HCT116 (cell line): Measurements from ENCODE around the gene MTMR6. TPM values are rescaled to one million over a fixed set of nuclear protein-coding genes. Genes with fewer than 3 reads are reported as not detected.

ENCODE experiments used
- ATAC-seq: fragments of 200-7000 bp; cut with Tn5 transposase; 2 replicates; pipeline ENCODE4 v1.9.1; 2020; ENCODE audit warnings: mild to moderate bottlenecking, moderate library complexity
- BruUV-seq: library from RNA; stranded (reverse); fragments of 400-500 nt; replicated peaks from 2 replicates; lab custom pipeline; 2021; lab: Mats Ljungman, UMichigan
- CTCF ChIA-PET: fragments of 300-600 bp; sonication (Branson Sonifier 250); formaldehyde crosslinking; loops from one replicate; lab custom pipeline; 2021; ENCODE audit warnings: antibody characterized with exemption; lab: Charles Lee
- POLR2A ChIA-PET: fragments of 300-600, 350-600 bp; sonication (Branson Sonifier 250); formaldehyde crosslinking; loops from one replicate; lab custom pipeline; 2021; ENCODE audit warnings: antibody characterized with exemption; lab: Charles Lee
- RAD21 ChIA-PET, 2 experiments: fragments of 300-600 bp; sonication (Branson Sonifier 250); formaldehyde crosslinking; loops; one replicate each; lab custom pipeline; 2023; ENCODE audit warnings: low total read pairs in 2 of 2; ENCODE audit not compliant: uncharacterized antibody in 2 of 2, unreplicated experiment in 2 of 2, low non-redundant PET in 1 of 2; lab: Charles Lee
- DNase-seq: peaks from one replicate; pipeline ENCODE4 v3.0.0-alpha.2; 2010; ENCODE audit warnings: low read depth, low spot score
- H2AFZ ChIP-seq: fragments of 200-600 bp; shearing (Covaris generic), sonication (generic); 2 replicates; pipeline ENCODE4 v1.6.1; 2017; ENCODE audit warnings: low read depth, mixed run types, mixed read lengths, antibody characterized with exemption, low read length; ENCODE audit not compliant: poor library complexity, severe bottlenecking
- H3K27ac ChIP-seq: 2 replicates; pipeline ENCODE4 v1.5.1; 2012; ENCODE audit warnings: low read depth, low read length
- H3K27me3 ChIP-seq: fragments of 200-600 bp; sonication (generic); 2 replicates; pipeline ENCODE4 v1.6.1; 2016; ENCODE audit warnings: mixed run types, low read length, mixed read lengths; ENCODE audit not compliant: insufficient read depth
- H3K36me3 ChIP-seq, 2 experiments: fragments of 200-500 bp in 1 of 2; fragments of 200-600 bp in 1 of 2; sonication (Bioruptor generic) in 1 of 2; sonication (generic) in 1 of 2; 2 replicates each; pipeline versions ENCODE4 v1.5.1 to v1.6.1; 2014 to 2016; ENCODE audit warnings: low read length in 2 of 2, inconsistent platforms in 1 of 2, mixed read lengths in 1 of 2, mixed run types in 1 of 2; ENCODE audit not compliant: insufficient read depth in 2 of 2, control insufficient read depth in 1 of 2
- H3K4me1 ChIP-seq, 2 experiments: fragments of 200-600 bp in 1 of 2; sonication (generic) in 1 of 2; 2 replicates each; pipeline versions ENCODE4 v1.5.1 to v1.6.1; 2012 to 2017; ENCODE audit warnings: low read length in 2 of 2, inconsistent platforms in 1 of 2, mild to moderate bottlenecking in 1 of 2, mixed read lengths in 1 of 2, mixed run types in 1 of 2, moderate library complexity in 1 of 2; ENCODE audit not compliant: insufficient read depth in 2 of 2, control insufficient read depth in 1 of 2
- H3K4me2 ChIP-seq: fragments of 200-600 bp; sonication (generic); 2 replicates; pipeline ENCODE4 v1.6.1; 2017; ENCODE audit warnings: mixed run types, low read length, mixed read lengths
- H3K4me3 ChIP-seq, 2 experiments: fragments of 200-600 bp in 1 of 2; sonication (generic) in 1 of 2; replicated peaks in 1 of 2; 2 replicates each; pipeline ENCODE4 v1.5.1; 2011 to 2016; ENCODE audit warnings: low read length in 2 of 2, control low read depth in 1 of 2, low read depth in 1 of 2, mild to moderate bottlenecking in 1 of 2, mixed read lengths in 1 of 2, mixed run types in 1 of 2
- H3K79me2 ChIP-seq: fragments of 200-600 bp; sonication (generic); 2 replicates; pipeline ENCODE4 v1.6.1; 2017; ENCODE audit warnings: mild to moderate bottlenecking, mixed run types, low read length, moderate library complexity, mixed read lengths; ENCODE audit not compliant: insufficient read depth
- H3K9ac ChIP-seq: fragments of 200-600 bp; sonication (generic); 2 replicates; pipeline ENCODE4 v1.6.1; 2016; ENCODE audit warnings: low read length, mixed read lengths
- H3K9me2 ChIP-seq: fragments of 200-600 bp; sonication (generic), shearing (Covaris generic); 2 replicates; pipeline ENCODE4 v1.6.1; 2017; ENCODE audit warnings: mixed run types, mild to moderate bottlenecking, moderate library complexity; ENCODE audit not compliant: insufficient read depth
- H3K9me3 ChIP-seq, 2 experiments: fragments of 200-500 bp in 1 of 2; fragments of 200-600 bp in 1 of 2; sonication (Bioruptor generic) in 1 of 2; sonication (generic) in 1 of 2; 2 replicates each; pipeline ENCODE4 v1.6.1; 2014 to 2017; ENCODE audit warnings: low read length in 2 of 2, mixed read lengths in 2 of 2, inconsistent platforms in 1 of 2, low read depth in 1 of 2, mild to moderate bottlenecking in 1 of 2, mixed run types in 1 of 2, moderate library complexity in 1 of 2; ENCODE audit not compliant: control insufficient read depth in 1 of 2, insufficient read depth in 1 of 2
- H4K20me1 ChIP-seq: fragments of 200-600 bp; sonication (generic), shearing (Covaris generic); 2 replicates; pipeline ENCODE4 v1.6.1; 2017; ENCODE audit warnings: mixed run types, mild to moderate bottlenecking, moderate library complexity; ENCODE audit not compliant: insufficient read depth
- ATF3 ChIP-seq: IDR thresholded peaks from 2 replicates; pipeline ENCODE4 v1.6.1; 2012
- CBX3 ChIP-seq: IDR thresholded peaks from 2 replicates; pipeline ENCODE4 v1.6.1; 2012; ENCODE audit warnings: low read depth
- CEBPB ChIP-seq: IDR thresholded peaks from 2 replicates; pipeline ENCODE4 v1.6.1; 2012; ENCODE audit warnings: low read depth
- CTCF ChIP-seq, 3 experiments: fragments of 200-600 bp in 1 of 3; sonication (generic) in 1 of 3; IDR thresholded peaks in 2 of 3; conservative IDR thresholded peaks in 1 of 3; 2 replicates each; pipeline ENCODE4 v1.5.1; 2012 to 2017; ENCODE audit warnings: low read depth in 2 of 3, low read length in 2 of 3, antibody characterized with exemption in 1 of 3, borderline replicate concordance in 1 of 3, control low read depth in 1 of 3, mild to moderate bottlenecking in 1 of 3, mixed read lengths in 1 of 3, mixed run types in 1 of 3, moderate library complexity in 1 of 3; ENCODE audit not compliant: insufficient read depth in 1 of 3
- EGR1 ChIP-seq: IDR thresholded peaks from 2 replicates; pipeline ENCODE4 v1.6.1; 2012; ENCODE audit warnings: low read depth
- EZH2 ChIP-seq: fragments of 200-600 bp; sonication (generic); IDR thresholded peaks from 2 replicates; pipeline ENCODE4 v1.6.1; 2017; ENCODE audit warnings: antibody characterized with exemption, mixed run types
- MAX ChIP-seq: IDR thresholded peaks from 2 replicates; pipeline ENCODE4 v1.6.1; 2012
- POLR2AphosphoS5 ChIP-seq: IDR thresholded peaks from 2 replicates; pipeline ENCODE4 v1.6.1; 2011; ENCODE audit warnings: mild to moderate bottlenecking, low read depth, low read length, moderate library complexity
- TCF7L2 ChIP-seq: IDR thresholded peaks from 2 replicates; pipeline ENCODE4 v1.7.0; 2011; ENCODE audit warnings: borderline replicate concordance, inconsistent platforms; ENCODE audit not compliant: insufficient read depth, insufficient read length; ENCODE audit errors: extremely low read depth
- YY1 ChIP-seq: IDR thresholded peaks from 2 replicates; pipeline ENCODE4 v1.6.1; 2011; ENCODE audit warnings: low read length, low read depth, moderate library complexity, mild to moderate bottlenecking; ENCODE audit not compliant: insufficient replicate concordance; ENCODE audit errors: extremely low read depth
- ZBTB33 ChIP-seq: IDR thresholded peaks from 2 replicates; pipeline ENCODE4 v1.6.1; 2011; ENCODE audit warnings: mild to moderate bottlenecking, low read length, moderate library complexity; ENCODE audit not compliant: insufficient replicate concordance; ENCODE audit errors: extremely low read depth
- ZFX ChIP-seq: fragments of 450-650 bp; IDR thresholded peaks from 2 replicates; pipeline ENCODE4 v1.6.1; 2017
- ZNF274 ChIP-seq: fragments of 200-500 bp; sonication (Bioruptor generic); IDR thresholded peaks from 2 replicates; pipeline ENCODE4 v1.6.1; 2014; ENCODE audit warnings: mild to moderate bottlenecking, low read depth, low read length, inconsistent platforms
- intact Hi-C: fragments of 100-400 bp; cut with micrococcal nuclease; formaldehyde crosslinking; loops from 2 replicates; pipeline ENCODE4 v1.10.0; 2022
- total RNA-seq: library from RNA; stranded (reverse); gene quantifications from one replicate; pipeline ENCODE4 v1.2.1, GENCODE V29; 2021; ENCODE audit not compliant: unreplicated experiment

MTMR6 gene
- total RNA-seq, 1 experiment from 2014 or later = 11.4 TPM

- TF ChIP-seq CBX3 = no peak
- no peak for TF ChIP-seq POLR2AphosphoS5
- TF ChIP-seq, all 23 proteins: peak for 0
Observed at GRCh38 chr13:25266706-25267105, 20.6 kb downstream of the MTMR6 start (continued).

- H3K36me3 ChIP-seq = peaks cover 1 to 32% of the 10 kb centered on the region in 2 experiments; a peak in 3 of 4 replicates
- DNase-seq (no peak), ATAC-seq (no peak)
- no TSS peak for BruUV-seq
- CTCF ChIA-PET = no interaction called here
- H3K4me3 ChIP-seq = no peak overlapping the region
- H3K9me3 ChIP-seq = no peaks in the 10 kb centered on the region
- POLR2A ChIA-PET = no interaction called here
- no peak overlapping the region for H3K9ac ChIP-seq
- H4K20me1 ChIP-seq = no peaks in the 10 kb centered on the region
- no peak overlapping the region for H3K27ac ChIP-seq
- TF ChIP-seq ZNF274 = no peak
- H3K27me3 ChIP-seq = no peaks in the 10 kb centered on the region
- H2AFZ ChIP-seq = no peak overlapping the region
- no peaks in the 10 kb centered on the region for H3K79me2 ChIP-seq
- intact Hi-C loops = no loop called here
- RAD21 ChIA-PET = no interaction called here
- H3K4me2 ChIP-seq = no peak overlapping the region
- H3K4me1 ChIP-seq = no peaks in the 10 kb centered on the region
- no peaks in the 10 kb centered on the region for H3K9me2 ChIP-seq
Observed at GRCh38 chr13:25262261-25262660, 25.0 kb downstream of the MTMR6 start.

- ChIA-PET CTCF (no interaction called here), RAD21 (no interaction called here), POLR2A (no interaction called here)
- Histone ChIP-seq H3K36me3 (peaks cover 11 to 16% of the 10 kb centered on the region in 2 experiments; a peak in 3 of 4 replicates), H4K20me1 (no peaks in the 10 kb centered on the region), H2AFZ (no peak overlapping the region), H3K4me3 (no peak overlapping the region), H3K4me2 (no peak overlapping the region), H3K9ac (no peak overlapping the region), H3K79me2 (no peaks in the 10 kb centered on the region), H3K4me1 (no peaks in the 10 kb centered on the region), H3K27ac (no peak overlapping the region), H3K27me3 (no peaks in the 10 kb centered on the region), H3K9me3 (no peaks in the 10 kb centered on the region), H3K9me2 (no peaks in the 10 kb centered on the region)
- no peak for ATAC-seq
- intact Hi-C loops = no loop called here
- no TSS peak for BruUV-seq
- DNase-seq = no peak
- no peak for TF ChIP-seq CEBPB
- TF ChIP-seq MAX = no peak
- TF ChIP-seq EGR1 = no peak
- TF ChIP-seq ZBTB33 = no peak
- no peak for TF ChIP-seq ATF3
- no peak for TF ChIP-seq ZNF274
- TF ChIP-seq CTCF (IDR thresholded peaks at IDR 0.05 in 2 of 3, conservative IDR thresholded peaks at IDR 0.05 in 1 of 3; ENCODE audit: borderline replicate concordance in 1 of 3, insufficient read depth in 1 of 3, low read depth in 2 of 3, low read length in 2 of 3) = no peak
- no peak for TF ChIP-seq TCF7L2
- TF ChIP-seq EZH2 = no peak
- TF ChIP-seq YY1 = no peak
- TF ChIP-seq ZFX = no peak
- TF ChIP-seq, all 23 proteins: peak for 0
Observed at GRCh38 chr13:25253702-25254101, 33.6 kb downstream of the MTMR6 start.
